HG03103 (cell line): ENCODE results near the gene MARK2.

Source experiments
- ATAC-seq: cut with Tn5 transposase; IDR thresholded peaks from one replicate; pipeline ENCODE4 v1.9.1; 2021; ENCODE audit warnings: low read depth; ENCODE audit not compliant: unreplicated experiment

The MARK2 gene

GRCh38 chr11:63919267-63920125, 80.6 kb downstream of the MARK2 start:
- no peak for ATAC-seq

GRCh38 chr11:63920126-63920938, 81.4 kb downstream of the MARK2 start:
- ATAC-seq, result no peak

GRCh38 chr11:63920939-63921417, 82.1 kb downstream of the MARK2 start:
- ATAC-seq, result no peak

DNA sequence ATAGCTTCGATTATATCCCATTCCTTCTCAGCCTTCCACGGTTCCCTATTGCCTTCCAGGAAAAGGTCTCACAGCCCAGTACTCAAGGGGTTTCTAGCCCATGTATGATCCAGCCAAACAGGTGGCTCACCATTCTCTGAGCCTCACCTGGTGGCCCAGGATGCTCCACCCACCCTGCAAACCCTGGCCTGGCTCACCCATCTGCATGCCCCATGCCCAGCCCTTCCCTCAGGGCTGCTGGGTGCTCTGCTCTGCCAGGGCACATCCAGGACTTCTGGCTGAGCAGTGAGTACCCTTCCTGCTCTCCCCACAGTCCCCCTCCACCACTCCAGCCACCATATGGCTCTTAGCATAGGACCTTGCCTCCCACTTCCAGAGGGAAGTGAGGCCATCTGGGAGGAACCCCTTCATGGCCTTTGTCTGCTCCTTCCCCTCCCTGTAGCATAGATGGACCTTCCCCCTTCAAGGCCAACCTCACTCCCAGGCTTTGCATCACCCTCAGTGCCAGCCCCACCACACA, 83.8 kb downstream of the MARK2 start:
- no peak for ATAC-seq

- no peak for ATAC-seq
Measured at GRCh38 chr11:63923319-63923718, 84.4 kb downstream of the MARK2 start.

DNA sequence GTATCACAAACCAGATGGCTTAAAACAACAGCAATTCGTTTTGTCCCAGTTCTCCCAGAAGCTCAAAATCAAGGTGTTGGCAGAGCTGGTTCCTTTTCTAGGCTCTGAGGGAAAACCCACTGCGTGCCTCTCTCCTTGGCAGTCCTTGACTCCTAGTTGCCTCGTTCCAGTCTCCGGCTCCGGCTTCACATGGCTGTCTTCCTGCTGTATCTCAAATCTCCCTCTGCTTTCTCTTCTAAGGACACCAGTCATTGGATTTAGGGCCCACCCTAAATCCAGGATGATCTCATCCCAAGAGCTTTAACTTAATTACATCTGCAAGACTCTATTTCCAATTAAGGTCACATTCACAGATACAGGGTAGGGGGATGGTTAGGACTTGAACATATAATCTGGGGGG, 90.7 kb downstream of the MARK2 start:
- no peak for ATAC-seq

DNA sequence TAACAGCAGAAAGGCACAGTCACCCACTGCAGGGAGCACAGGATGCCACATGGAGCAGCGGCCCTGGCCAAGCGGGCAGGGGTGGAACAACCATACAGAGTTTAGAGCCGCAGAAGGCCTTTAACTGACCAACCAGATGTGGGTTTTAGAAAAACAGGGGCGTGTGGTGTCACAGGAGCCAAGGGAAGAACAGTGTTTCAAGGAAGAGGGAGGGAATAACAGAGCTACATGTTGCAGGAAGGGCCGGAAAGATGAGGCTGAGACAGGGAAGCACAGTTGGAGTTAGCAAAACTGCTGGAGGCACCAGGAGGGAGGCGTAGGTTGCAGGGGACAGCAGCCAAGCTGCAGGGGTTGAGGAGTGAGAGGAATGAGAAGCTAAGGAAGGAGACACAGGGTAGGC, 92.1 kb downstream of the MARK2 start:
- ATAC-seq, result no peak

GRCh38 chr11:63931876-63932275, 93.0 kb downstream of the MARK2 start:
- ATAC-seq, result no peak

GRCh38 chr11:63933459-63933858, 94.5 kb downstream of the MARK2 start:
- no peak for ATAC-seq

- peak; percentile 17 for ATAC-seq
Measured at GRCh38 chr11:63937713-63938478, 99.0 kb downstream of the MARK2 start.

DNA sequence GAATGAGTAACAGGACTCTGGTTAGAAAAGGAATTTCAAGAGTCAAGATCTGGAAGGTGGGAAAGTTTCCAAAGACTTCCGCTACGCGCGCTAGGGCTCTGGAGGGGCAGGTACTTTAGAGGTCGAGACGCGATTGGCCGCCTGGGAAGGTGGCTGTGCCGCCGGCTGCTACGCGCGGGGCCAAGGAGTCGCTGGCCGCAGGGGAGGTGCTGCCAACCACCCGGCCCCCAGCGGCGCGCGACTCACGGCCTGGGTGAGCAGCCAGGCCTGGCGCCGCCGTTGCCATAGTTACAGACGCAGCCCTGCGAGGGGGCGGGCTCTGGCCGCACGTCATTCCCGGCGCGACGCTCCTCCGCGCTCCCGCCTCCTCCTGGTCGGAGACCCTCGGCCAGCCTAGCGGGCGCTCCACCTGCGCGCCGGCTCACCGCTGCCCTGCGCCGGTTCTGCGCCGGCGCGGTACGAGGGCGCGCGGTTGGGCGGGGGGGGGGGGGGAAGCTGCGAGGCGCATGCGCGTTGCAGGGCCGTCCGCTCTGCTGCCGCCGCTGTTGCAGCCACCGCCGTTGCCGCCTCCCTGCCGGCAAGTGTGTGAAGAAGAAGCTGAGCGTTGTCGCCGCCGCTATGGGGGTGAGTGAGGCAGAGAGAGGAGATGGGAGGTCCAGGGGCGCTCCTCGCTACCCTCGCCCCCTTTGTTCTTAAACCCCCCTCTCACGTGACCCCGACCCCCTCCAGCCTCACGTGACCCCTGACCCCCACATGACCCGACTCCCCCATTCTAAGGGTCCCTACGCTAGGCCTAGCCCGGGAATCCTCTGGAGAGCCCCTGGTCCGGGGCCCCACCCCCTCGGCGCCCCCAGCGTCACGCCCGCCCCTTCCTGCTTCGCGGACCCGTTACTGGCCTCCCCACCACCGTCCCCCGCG, 99.8 kb downstream of the MARK2 start, which contains the start of gene NAA40:
NAA40 (plus strand) TSS at position 524 of the 918 bp plus-strand sequence; CDS start at position 619, 95 bp downstream.
- ATAC-seq, result peak; percentile 87

DNA sequence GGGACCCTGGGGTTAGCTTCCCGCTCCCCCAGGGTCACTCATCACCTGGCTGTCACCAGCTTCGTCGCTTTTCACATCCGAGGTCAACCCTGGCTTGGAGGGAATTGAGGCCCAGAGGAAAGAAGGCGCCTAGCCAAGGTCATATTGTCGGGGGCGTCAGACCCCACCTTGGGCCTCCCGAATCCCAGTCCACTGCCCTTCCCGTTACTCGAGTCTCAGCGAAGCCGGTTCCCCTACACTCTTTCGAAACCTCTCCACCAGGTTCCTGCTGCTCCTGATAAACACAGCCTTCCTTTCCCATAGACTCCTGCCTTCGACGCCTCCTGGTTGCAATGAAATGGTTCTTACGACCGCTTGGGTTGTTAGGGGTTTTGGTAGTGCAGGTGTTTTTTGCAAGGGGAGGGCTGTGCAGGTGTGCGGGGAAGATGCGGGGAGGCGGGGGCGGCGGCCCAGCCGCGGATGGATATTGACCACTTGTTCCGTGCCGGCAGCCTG, 100.5 kb downstream of the MARK2 start:
- no peak for ATAC-seq

- no peak for ATAC-seq
Measured at GRCh38 chr11:63940786-63941185, 101.9 kb downstream of the MARK2 start.

DNA sequence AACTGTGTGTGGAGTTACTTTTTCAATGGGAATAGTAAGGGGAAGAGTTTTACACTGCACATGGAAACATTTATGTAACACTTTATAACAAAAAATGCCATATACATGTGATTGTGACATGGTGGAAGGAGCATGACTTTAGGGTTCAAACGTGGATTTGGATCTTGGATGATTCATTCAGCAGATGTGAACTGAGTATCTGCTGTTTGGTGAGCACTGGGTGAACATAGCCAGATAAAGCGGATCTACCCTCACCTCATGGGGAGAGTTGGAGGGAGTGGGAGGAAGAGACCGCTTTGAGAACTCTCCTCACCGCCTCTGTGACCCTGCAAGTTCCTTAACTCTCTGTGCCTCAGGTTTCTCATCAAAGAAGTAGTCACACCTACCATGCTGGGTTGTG, 103.0 kb downstream of the MARK2 start:
- no peak for ATAC-seq

GRCh38 chr11:63942803-63943202, 103.9 kb downstream of the MARK2 start:
- no peak for ATAC-seq

DNA sequence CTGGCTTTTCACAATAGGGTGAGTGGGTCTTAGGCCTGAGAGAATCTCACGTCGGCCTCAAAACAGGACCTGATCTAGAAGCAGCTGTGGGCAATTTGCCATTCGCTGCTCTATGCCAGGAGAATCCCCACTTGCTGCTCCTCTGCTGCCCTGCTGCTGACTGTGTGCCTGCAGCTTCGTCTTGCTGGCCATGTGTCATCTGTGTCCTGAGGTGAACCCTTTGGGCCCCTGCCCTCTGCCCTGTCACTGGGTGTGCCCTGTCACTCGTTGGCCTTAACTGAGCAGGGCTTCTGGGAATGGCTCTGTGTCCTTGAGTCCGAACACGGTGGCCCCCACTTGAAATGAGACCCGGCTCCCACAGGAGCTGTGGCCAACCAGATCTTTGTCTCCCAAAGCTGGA, 106.1 kb downstream of the MARK2 start:
- ATAC-seq, result no peak

- no peak for ATAC-seq
Measured at GRCh38 chr11:63945477-63946163, 106.7 kb downstream of the MARK2 start.

- no peak for ATAC-seq
Measured at GRCh38 chr11:63951779-63952536, 113.0 kb downstream of the MARK2 start.
